LNCAP (cell line): Measurements from ENCODE around the gene ARID5B.

Source experiments
- CTCF ChIP-seq: fragments of 450-650 bp; IDR thresholded peaks from 2 replicates; pipeline ENCODE4 v1.5.1; 2017; ENCODE audit warnings: mild to moderate bottlenecking

ARID5B gene

DNA sequence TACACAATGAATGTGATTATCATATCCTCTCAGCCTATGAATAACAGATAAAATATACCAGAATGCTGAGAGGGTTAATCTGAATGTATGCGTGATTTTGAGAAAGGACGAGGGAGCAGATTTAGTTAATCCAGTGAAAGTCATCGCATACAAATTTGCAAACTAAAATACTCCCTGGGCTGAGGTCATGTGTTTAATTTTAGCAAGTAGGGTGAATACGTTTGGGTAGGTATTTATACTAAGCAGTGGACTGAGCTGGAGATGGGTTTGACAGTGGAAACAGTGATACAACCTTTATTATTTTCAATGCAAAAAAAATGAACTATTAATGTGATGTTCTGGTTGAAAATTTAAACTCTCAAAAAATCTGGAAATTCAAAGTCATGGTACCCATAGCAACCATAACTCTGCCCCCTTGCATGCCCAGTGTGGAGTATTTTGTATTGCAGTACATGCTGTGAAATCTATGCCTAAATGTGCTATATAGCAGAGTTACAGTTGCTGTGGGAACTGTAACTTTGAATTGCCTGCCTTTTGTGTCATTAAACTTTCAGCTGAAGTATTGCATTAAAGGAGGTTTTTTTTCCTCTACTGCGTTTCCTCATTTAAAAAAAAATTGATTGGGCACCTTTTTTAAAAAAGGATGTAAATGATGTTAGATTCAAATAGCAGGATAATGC is 9.5 kb upstream of the ARID5B start:
- no peak for TF ChIP-seq CTCF

GRCh38 chr10:61892961-61893360 is 8.5 kb upstream of the ARID5B start:
- TF ChIP-seq CTCF, result no peak

GRCh38 chr10:61894133-61894532 is 7.4 kb upstream of the ARID5B start:
- no peak for TF ChIP-seq CTCF

DNA sequence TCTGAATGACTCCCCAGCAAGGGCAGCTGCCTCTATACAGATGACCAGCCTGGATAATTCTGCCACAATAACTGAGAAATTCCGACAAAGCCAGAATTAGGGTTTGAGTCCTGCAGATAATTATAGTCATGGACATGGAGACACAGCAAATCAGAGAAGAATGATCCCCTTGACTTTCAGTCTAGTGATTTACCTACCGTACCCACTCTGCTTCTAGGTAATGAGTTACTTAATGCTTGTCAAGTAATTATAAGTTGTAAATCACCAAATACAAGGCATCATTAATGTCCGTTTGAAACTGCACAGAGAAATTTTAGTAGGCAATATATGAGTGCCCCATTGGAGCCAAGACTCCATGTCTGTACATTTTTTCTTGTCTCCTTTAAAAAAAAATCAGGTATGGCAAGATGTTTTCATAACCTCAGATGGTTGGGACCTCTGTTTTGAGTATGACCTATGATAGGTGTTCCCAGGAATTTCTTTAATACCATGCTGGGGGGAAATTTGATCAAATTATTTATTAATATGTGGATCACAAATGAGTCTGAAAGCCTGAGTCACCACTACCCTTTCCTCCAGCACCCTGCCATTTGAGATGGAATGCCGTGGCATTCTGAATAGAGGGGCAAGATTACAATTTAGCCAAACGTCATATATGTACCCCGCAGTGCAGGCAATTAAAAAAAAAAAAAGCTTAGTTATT is 5.5 kb upstream of the ARID5B start:
- no peak for TF ChIP-seq CTCF

- TF ChIP-seq CTCF, result peak; percentile 65
These were observed 4.4 kb upstream of the ARID5B start for GRCh38 chr10:61896854-61897661.

GRCh38 chr10:61897671-61898434 is 3.6 kb upstream of the ARID5B start:
- no peak for TF ChIP-seq CTCF

DNA sequence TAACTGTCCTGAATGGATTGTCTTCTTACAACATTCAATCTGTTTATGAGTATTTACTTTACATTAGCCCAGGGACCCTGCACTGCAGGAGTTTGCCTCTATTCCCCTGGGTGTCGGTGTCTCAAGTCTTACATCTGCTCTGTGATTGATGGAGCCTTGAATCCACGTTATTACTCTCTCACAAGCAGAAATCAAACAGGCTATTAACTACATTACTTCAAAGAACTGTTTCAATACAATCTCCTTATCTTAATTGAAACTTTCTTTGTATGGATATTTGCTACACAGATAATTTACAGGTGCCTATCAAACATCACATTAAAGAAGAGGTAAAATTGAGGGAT is 3.1 kb upstream of the ARID5B start:
- TF ChIP-seq CTCF, result no peak
